GM12891 (cell line): ENCODE results near the gene VPS11.

Experiments used
- DNase-seq: peaks from one replicate; pipeline ENCODE4 v3.0.0; 2011; ENCODE audit warnings: low spot score; ENCODE audit not compliant: insufficient read length
- FAIRE-seq: peaks from 2 replicates; lab custom pipeline; 2011; peaks lifted over from hg19 to GRCh38; lab: Jason Lieb, UNC
- PAX5 ChIP-seq: IDR thresholded peaks from 2 replicates; pipeline ENCODE4 v1.6.1; 2011; ENCODE audit warnings: low read length, moderate library complexity, mild to moderate bottlenecking; ENCODE audit not compliant: insufficient read depth, severe bottlenecking
- POLR2A ChIP-seq: IDR thresholded peaks from 2 replicates; pipeline ENCODE4 v1.6.1; 2011; ENCODE audit warnings: low read depth, low read length, control low read depth
- POLR2AphosphoS5 ChIP-seq: IDR thresholded peaks from 2 replicates; pipeline ENCODE4 v1.6.1; 2011; ENCODE audit warnings: low read depth, low read length, control low read depth
- POU2F2 ChIP-seq: IDR thresholded peaks from 2 replicates; pipeline ENCODE4 v1.6.1; 2011; ENCODE audit warnings: low read depth, mild to moderate bottlenecking, control low read depth, low read length, moderate library complexity
- SPI1 ChIP-seq: IDR thresholded peaks from 2 replicates; pipeline ENCODE4 v1.6.1; 2011; ENCODE audit warnings: low read depth, low read length, control low read depth
- TAF1 ChIP-seq: IDR thresholded peaks from 2 replicates; pipeline ENCODE4 v1.6.1; 2011; ENCODE audit warnings: low read depth, low read length, control low read depth

VPS11 gene

DNA sequence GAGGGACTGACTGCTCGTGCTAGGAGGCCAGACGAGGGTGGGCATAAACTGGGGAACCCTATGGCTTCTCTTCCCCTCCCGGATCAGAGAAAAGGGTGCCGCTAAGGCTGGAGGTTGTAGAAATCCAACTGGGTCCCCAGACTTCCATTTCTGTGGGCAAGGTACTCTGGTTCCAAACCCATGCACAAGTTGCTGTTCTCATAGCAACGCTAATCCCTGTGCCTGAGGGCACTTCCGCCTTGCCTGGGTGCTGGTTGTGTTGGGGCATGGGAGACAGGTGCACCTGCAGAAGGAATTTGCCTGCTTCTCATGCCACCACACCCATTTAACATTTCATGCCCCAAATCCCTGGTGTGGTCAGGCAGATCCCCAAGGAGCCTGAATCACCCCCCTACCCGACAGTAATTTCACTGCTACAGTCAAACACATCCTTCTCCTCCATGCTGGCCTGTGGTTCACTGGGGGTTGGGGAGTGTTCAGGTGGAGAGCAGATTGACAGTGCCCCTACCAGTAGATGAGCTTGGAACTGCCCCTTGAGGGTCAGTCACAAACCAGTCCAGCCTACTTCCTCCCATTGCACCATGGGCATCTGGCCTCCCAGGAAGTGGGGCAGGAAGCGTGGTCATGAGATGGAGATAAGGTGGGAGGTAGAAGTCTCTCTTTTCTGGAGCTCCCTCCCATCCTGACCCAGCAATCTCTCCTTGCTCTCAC is 40.7 kb downstream of the VPS11 start:
- FAIRE-seq (peak; percentile 85), DNase-seq (peak; percentile 37)
- TF ChIP-seq SPI1 (peak; percentile 53), POLR2A (no peak)

DNA sequence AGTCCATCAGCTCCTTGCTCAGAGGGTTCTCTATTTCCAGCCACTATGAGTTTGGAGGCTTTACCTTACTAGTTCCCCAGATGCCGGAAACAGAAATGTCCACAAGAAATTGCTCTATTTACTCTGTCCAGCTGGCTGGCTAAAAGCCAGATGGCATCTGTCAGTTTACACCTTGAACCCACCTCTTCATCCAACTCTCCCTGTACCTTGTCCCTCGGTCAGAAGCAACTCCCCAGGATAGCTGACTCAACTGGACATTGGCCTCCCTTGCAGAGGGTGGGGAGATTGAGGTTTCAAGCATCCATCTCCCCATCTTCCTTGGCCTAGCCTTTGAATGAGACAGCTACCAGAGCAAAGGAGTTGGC is 41.2 kb downstream of the VPS11 start:
- TF ChIP-seq POU2F2 (no peak), POLR2AphosphoS5 (no peak), SPI1 (no peak), TAF1 (no peak), POLR2A (no peak), PAX5 (no peak)
- FAIRE-seq (no peak), DNase-seq (no peak)

DNA sequence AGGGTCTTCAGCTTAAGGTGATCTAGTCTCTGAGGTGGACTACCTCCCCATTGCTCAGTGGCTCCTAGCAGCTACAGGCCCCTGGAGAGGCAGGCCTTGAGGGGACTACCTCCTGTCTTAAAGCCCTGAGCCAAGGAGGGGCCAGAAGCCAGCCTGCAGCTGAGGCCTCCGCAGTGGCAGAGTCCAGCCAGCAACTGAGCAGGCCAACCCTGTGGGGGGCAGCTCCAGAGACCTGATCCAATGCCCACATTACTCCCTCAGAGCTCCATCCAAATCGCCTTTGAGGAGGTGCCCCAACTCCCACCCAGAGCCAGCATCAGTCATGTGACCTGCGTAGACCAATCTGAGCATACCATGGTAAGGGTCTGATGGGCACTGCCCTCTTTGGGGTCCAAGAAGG is 42.2 kb downstream of the VPS11 start:
- TF ChIP-seq SPI1 (no peak), TAF1 (no peak), POLR2A (no peak), POLR2AphosphoS5 (no peak), PAX5 (no peak), POU2F2 (no peak)
- DNase-seq (no peak), FAIRE-seq (no peak)

DNA sequence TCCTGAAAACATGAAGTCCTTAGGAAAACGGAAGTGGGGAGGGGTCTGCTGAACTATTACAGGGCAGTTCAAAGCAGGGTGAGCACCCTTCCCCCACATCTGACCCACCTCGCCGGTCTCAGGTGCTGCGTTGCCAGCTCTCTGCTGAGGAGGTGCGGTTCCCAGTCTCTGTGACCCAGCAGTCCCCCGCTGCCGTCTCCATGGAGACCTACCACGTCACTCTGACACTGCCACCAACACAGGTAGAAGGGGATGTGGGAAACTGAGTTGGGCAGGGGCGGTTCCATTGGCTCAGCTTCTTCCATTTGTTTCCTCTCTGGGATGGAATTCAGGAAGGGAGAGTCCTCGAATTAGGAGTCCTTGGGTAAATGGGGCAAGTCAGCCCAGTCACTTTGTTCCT is 42.8 kb downstream of the VPS11 start:
- FAIRE-seq (no peak), DNase-seq (no peak)
- TF ChIP-seq PAX5 (no peak), POLR2AphosphoS5 (no peak), POU2F2 (no peak), POLR2A (no peak), SPI1 (no peak), TAF1 (no peak)

- FAIRE-seq (no peak), DNase-seq (no peak)
- TF ChIP-seq POLR2AphosphoS5 = no peak
- no peak for TF ChIP-seq POLR2A
- TF ChIP-seq SPI1 = no peak
- TF ChIP-seq PAX5 = no peak
- no peak for TF ChIP-seq TAF1
- TF ChIP-seq POU2F2 = no peak
Observed at GRCh38 chr11:119111361-119111925, 43.8 kb downstream of the VPS11 start.

DNA sequence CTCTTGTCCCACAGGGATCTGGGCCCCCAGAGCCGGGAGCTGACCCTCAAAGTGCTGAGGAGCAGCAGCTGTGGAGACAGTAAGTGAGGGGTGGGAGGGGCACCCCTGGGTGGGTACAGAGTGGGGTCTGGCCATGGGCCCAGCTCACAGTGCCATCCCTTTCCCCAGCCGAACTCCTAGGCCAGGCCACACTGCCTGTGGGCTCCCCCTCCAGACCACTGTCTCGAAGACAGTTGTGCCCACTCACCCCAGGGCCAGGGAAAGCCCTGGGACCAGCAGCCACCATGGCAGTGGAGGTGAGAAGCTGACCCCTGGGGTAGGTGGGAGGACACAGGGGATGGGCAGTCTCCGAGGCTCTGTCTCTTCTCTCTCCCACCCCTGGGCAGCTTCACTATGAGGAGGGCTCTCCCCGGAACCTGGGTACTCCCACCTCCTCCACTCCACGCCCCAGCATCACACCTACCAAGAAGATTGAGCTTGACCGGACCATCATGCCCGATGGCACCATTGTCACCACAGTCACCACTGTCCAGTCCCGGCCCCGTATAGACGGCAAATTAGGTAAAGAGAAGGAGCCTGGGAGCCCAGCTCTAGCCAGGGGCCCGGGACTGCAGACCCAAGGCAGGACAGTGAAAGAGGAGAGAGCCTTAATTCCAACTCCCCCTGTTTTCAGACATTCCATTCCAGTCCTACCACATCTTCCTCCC is 44.8 kb downstream of the VPS11 start:
- TF ChIP-seq POLR2AphosphoS5 = no peak
- no peak for TF ChIP-seq SPI1
- TF ChIP-seq POU2F2 = no peak
- TF ChIP-seq PAX5 = no peak
- TF ChIP-seq TAF1 = no peak
- no peak for TF ChIP-seq POLR2A
- FAIRE-seq (no peak), DNase-seq (no peak)

GRCh38 chr11:119113716-119114115 is 46.1 kb downstream of the VPS11 start:
- DNase-seq (no peak), FAIRE-seq (no peak)

GRCh38 chr11:119114351-119114750 is 46.7 kb downstream of the VPS11 start:
- FAIRE-seq (no peak), DNase-seq (no peak)
- TF ChIP-seq SPI1 (no peak), POLR2AphosphoS5 (no peak), PAX5 (no peak), POLR2A (no peak), POU2F2 (no peak), TAF1 (no peak)

More at GRCh38 chr11:119113716-119114115, 46.1 kb downstream of the VPS11 start:
- TF ChIP-seq POLR2A (no peak), SPI1 (no peak), POLR2AphosphoS5 (no peak), TAF1 (no peak), POU2F2 (no peak), PAX5 (no peak)

GRCh38 chr11:119115484-119116234 is 48.0 kb downstream of the VPS11 start:
- FAIRE-seq (no peak), DNase-seq (no peak)
- TF ChIP-seq SPI1 = no peak
- no peak for TF ChIP-seq POLR2AphosphoS5
- no peak for TF ChIP-seq PAX5
- TF ChIP-seq TAF1 = no peak
- no peak for TF ChIP-seq POU2F2
- TF ChIP-seq POLR2A = no peak

GRCh38 chr11:119116235-119116594 is 48.6 kb downstream of the VPS11 start:
- TF ChIP-seq POU2F2 (no peak), TAF1 (no peak), POLR2AphosphoS5 (no peak), PAX5 (no peak), SPI1 (no peak), POLR2A (no peak)
- no peak for FAIRE-seq
- no peak for DNase-seq
